HEK293 (cell line): ENCODE results near the gene ICE2.

Experiments used
- CTCF ChIP-seq: fragments of 450-650 bp; formaldehyde crosslinking; IDR thresholded peaks from 2 replicates; pipeline ENCODE4 v1.5.1; 2016; ENCODE audit warnings: missing biosample characterization, missing genetic modification characterization
- IKZF3 ChIP-seq: fragments of 450-650 bp; IDR thresholded peaks from 2 replicates; pipeline ENCODE4 v1.5.0; 2018; ENCODE audit warnings: missing biosample characterization, mild to moderate bottlenecking, missing genetic modification characterization, moderate library complexity
- PBX3 ChIP-seq: sonication (generic); formaldehyde crosslinking; IDR thresholded peaks from 2 replicates; pipeline ENCODE4 v1.8.1; 2022; ENCODE audit warnings: mild to moderate bottlenecking, moderate library complexity, missing genetic modification reagents
- REST ChIP-seq: fragments of 450-650 bp; formaldehyde crosslinking; IDR thresholded peaks from 2 replicates; pipeline ENCODE4 v1.5.1; 2016; ENCODE audit warnings: missing biosample characterization, missing genetic modification characterization
- YY1 ChIP-seq: fragments of 450-650 bp; formaldehyde crosslinking; IDR thresholded peaks from 2 replicates; pipeline ENCODE4 v1.5.1; 2018; ENCODE audit warnings: missing biosample characterization, missing genetic modification characterization
- ZBTB20 ChIP-seq: fragments of 450-650 bp; formaldehyde crosslinking; IDR thresholded peaks from 2 replicates; pipeline ENCODE4 v1.5.1; 2016; ENCODE audit warnings: missing biosample characterization, missing genetic modification characterization
- ZNF138 ChIP-seq: fragments of 450-650 bp; formaldehyde crosslinking; IDR thresholded peaks from 2 replicates; pipeline ENCODE4 v1.5.1; 2016; ENCODE audit warnings: missing biosample characterization, missing genetic modification characterization, borderline replicate concordance
- ZNF76 ChIP-seq: fragments of 450-650 bp; formaldehyde crosslinking; IDR thresholded peaks from 2 replicates; pipeline ENCODE4; 2016; ENCODE audit warnings: low read depth, missing biosample characterization, missing genetic modification characterization, borderline replicate concordance
- ZNF785 ChIP-seq: fragments of 450-650 bp; formaldehyde crosslinking; IDR thresholded peaks from 2 replicates; pipeline ENCODE4 v1.5.1; 2016; ENCODE audit warnings: missing biosample characterization, missing genetic modification characterization

- no peak for TF ChIP-seq CTCF (tag by site-specific recombination)
- no peak for TF ChIP-seq ZNF785 (tag by site-specific recombination)
- no peak for TF ChIP-seq REST
- TF ChIP-seq ZBTB20 (tag by site-specific recombination), result no peak
- TF ChIP-seq IKZF3 (tag by site-specific recombination), result no peak
- TF ChIP-seq PBX3 (CRISPR knock-in tag), result no peak
- no peak for TF ChIP-seq YY1 (tag by site-specific recombination)
- TF ChIP-seq ZNF138 (tag by site-specific recombination), result no peak
- TF ChIP-seq ZNF76 (tag by site-specific recombination), result no peak
Measured at GRCh38 chr15:60411774-60412425, 67.0 kb downstream of the ICE2 start.
